Activated CD4-positive, alpha-beta T cell treated with anti-CD3 and anti-CD28 coated beads, Interleukin-2, amount 50 U/mL, for 1 hour (primary cell): ENCODE data around the gene PTMA.

Experiments
- DNase-seq: peaks from one replicate; pipeline ENCODE4 v3.0.0-alpha.2; 2020

PTMA gene

DNA sequence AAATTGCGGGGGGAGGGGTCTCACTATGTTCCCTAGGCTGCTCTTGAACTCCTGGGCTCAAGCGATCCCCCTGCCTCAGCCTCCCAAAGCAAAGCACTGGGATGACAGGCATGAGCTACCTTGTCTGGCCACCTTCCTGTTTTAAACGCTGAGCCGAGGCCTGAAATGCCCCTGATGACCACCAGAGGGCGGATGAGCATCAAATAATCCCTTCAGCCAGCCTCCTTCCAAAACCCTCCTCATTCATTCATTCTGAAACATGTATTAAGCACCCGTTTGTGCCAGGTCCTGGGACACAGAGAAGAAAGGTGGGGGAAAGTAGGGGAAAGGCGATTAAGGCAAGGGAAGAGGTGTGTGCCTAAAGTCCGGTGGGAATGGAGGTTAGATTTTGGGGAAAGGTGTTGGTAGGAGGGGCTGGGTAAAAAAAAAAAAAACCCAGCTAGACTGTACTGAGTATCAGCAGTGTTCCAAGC lies 30.7 kb upstream of the PTMA start:
- DNase-seq, result peak; percentile 82

DNA sequence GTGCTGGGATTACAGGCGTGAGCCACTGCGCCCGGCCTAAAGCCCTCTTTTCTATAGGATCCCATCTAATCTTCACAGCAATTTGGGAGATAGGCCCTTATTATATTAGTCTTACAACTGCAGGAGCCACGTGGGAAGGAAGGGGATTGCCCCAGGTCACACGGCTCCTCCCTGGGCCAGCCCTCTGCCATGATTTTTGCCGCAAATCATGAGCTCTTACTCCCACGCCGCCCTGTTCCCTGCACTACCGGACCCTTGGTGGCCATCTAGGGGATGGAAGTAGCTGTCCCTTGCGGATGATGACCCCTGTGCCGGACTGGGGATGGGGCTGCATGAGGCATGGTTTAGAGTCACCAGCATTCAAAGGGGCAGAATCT lies 28.4 kb upstream of the PTMA start:
- no peak for DNase-seq

DNA sequence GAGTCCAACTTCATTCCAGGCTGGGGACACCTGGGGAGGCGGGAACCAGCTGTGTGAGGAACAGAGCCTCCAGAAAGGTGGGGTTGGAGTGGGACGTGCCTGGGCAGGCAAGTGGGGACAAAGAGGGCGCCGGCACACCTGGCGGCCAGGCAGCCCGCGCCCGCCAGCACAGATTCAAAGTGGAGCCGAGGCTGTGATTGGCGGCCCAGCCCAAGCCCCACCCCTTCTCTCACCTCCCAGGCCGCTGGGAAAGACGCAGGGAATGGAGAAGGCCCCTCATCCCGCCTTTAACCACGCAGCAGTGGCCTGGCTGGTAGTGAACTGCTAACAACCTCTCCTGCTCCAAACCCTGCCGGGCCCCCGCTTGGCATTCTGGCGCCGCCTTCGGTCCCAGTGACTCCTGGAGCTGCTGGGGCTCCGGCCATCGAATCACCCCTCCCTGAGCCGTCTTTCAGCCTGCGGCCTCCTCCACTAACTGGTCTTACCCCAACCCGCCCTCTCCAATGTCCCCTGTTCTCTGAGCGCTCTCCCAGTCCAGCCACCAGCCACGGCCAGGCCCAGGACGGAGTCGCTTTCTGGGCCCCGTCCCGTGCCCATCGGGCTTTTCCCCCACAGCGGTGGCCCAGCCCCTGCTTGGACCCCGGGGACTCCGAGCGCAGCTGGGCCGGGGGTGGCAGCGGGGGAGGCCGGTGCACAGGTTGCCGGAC lies 27.9 kb upstream of the PTMA start:
- no peak for DNase-seq

DNA sequence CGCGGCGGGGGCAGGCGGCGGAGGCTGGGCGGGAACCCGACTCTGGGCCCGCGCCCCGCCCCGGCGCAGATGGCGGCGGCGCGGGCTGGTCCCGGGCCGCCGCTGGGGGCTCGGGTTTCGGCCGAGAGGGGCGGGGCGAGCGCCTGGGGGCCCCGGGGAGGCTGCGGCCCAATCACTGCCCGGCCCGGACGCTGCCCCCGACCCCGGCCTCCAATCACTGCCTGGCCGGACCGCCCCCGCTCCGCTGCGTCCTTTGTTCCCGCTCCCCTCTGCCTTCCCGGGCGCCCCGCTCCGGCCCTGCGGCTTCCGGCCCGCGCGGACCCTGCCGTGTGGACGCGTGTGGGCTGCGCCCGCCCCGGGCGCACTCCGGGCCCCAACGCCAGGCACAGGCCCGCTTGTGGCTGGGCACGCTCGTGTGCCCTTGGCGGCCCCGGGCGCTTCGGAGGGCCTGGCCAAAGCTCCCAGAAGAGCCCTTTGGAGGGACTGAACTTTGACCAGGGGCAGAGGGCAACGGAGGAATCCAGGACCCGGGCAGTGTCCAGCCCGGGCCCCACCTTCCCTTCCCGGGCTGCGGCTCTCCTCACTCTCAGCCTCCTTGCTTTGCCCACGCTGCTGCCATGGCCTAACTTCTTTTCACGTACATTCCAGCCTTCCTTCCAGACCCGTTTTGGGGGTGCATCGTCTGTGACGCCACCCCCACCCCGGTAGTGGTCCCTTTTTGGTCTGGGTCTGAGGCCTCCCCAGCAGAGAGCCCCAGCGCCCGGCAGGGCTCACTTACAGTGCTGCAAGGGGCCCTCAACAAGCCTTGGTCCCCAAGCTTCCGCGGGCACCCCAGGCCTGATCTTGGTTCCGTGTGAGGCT lies 27.1 kb upstream of the PTMA start:
- no peak for DNase-seq

DNA sequence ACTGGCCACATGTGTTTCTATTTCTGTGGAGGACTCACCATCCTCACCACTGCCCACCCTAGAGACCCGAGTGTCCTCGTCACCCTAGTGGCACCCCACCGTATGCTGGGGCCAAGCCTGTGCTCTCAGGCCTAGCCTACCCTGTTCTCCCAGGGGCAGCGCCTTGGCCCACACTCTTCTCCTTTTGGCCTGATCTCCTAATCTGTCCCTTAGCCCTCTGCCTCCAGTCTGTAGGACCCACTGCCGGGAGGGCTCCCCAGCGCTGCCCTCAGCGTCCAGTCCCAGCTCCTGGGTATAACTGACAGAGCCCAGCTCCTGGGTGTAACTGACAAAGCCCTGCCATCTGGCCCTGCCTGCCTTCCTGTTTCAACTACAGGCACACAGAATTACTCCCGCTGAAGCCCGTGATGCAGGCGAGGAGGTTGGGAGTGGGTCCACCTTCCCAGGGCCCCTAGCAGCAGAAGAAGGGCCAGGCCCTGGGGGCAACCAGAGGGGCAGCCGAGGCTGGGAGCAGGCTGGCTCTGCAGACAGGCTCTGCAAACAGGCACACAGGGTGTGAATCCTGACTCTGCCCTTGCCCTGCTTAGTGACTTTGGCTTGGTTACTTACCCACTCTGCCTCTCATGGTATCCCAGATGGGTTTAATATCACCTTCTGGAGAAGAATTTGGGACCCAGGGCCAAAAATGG lies 25.6 kb upstream of the PTMA start:
- DNase-seq, result no peak

DNA sequence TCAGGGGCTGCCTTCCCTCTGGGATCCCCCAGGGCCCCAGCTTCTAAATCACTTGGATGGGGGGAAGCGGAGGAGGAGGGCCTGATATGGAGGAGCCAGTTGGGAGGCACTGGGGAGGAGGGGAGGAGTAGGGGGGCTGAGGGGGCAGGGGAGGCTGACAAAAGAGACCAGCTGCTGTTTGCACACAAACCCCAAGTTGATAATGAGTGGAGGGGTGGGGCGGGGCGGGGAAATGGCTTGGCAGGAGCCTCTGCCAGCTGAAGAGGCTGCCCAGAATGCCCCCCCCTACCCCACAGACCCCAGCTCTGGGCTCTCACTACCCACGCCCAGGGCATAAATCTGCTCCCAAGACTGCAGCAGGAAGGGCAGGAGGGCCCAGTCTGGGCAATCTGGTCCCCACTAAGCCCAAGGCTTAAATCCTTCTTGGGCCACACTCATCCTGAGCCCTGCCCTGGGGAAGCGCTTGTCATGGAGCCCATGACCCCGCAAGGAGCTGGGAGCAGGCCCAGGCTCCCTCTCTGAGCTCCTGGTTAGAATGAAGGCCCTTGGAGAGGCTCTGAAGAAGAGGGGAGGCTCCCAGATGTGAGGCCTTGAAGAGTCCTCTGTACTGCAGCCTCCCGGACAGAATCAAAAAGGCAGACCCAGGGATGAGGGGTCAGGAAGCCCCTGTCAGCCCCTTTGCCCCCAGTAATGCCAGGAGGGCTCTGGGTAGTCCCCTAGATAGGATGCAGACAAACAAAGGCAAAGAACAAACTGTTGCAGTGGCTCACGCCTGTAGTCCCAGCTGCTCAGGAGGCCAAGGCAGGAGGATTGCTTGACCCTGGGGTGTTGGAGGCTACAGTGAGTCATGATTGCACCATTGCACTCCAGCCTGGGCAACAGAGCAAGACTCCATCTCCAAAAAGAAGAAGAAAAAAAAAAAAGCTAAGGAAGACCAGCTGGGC lies 24.8 kb upstream of the PTMA start:
- no peak for DNase-seq

DNA sequence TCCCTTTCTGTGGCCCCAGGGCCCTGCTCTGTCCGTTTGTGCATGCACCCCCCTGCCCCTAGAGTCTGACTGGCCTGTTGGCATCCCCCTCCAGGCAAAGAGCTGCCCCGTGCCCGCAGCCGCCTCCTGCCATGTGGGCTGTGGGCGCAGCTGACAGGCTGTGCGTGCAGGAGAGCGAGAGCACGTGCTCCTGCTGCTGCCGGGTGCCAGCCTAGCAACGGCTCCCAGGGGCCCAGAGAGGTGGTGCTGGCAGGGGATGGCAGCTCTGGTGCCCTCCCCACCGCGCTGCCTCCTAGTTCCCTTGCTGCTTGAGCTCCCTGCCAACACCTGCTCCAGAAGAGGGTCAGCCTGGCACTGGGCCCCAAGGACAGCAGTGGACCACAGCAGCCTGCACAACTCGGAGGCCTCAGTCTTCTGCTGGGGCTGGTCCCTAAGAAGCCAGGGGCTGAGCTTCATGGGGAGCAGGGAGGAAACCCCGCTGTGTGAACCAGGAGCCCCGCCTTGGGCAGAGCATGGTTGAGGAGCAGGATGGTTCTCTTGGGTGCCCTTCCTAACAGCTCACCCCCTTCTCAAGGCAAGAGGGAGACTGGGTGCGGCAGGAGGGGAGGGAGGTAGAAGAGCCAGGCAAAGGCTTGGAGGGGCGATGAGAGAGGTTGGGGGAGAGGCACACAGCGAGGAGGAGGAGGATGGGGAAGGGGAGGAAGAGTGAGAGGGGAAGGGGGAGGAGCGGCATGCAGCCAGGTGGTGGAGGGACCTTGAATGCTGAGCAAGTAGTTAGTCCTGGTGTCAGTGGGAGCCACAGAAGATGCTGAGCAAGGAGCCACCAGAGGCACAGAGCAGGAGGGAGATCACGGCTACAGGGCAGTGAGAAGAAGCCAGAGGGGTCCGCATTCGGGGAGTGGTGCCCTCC lies 23.8 kb upstream of the PTMA start:
- no peak for DNase-seq

DNA sequence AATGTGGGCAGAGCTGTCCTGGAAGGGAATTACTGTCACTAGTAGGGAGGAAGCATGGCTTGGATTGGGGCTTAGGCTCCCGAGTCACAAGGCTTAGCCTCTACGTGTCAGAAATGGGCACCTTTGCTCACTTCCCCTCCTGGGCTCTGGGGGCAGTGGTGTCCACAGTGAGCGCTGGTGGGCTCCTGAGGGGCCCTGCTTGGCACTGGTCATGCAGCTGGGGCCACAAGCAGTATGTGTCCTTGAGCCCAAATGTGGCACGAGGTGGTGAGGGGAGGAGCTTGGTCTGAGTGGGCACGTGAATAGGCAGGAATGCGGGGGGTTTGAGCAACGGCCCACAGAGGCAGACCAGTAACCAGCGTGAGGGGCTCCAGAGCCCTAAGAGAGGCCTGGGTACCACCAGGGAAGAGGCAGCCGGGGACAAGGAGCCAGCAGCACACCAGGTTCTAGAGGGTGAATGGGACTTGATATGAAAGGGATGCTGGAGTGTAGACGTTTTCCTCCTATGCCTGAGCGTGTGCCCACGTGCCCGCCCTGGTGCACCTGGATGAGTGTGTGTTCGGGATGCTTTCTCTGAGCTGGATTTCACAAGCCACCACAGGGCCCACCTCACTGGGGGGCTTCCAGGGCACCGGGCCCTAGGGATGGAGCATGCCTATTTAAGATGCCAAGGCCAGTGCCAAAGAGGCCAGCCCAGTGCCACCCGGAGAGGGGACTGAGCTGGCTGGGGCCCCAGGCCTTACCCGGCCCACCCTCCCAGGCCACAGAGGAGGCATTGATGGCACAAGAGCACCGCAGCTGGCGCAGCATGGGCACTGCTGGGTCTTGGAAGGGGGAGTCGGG lies 22.8 kb upstream of the PTMA start:
- DNase-seq, result no peak

DNA sequence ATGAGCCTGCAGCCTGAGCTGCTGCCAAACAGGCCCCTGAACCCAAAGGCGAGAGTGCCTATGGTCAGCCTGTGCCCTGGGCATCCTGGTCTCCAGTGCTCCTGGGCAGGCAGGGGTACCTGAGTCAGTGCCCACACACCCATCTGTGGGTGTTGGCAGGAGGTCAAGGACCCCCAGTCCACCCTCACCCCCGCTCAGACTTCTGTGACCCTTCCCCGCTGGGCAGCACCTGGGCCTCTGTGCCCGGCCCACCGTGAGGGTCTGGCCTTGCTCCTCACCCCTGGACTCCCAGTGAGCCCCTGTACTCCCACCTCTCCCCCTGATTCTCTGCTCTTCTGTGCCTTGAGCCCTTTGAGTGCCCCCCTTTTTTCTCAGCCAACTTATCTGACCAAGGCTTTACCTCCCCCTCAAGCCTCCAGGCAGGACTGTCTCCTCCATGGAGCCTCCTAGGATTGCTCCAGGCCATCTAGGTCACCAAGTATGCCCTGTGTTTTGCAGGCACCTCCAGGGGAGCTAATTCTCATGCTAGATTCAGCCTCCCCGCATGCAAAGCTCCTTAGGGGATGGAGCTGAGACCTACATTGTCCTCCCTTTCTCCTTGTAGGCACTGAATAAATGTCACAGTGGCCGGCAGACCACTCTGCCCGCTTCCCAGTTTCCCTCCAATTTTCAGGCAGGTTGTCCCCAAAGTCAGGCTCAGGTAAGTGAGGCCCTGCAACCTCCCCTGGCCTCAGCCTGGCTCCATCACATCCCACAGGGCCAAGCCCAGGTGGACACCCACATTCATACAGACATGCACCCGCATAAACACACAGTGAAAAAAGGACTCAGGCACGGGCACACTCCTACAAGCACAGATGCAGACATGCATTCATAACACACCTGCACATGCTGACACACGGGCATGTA lies 21.9 kb upstream of the PTMA start:
- DNase-seq, result no peak

DNA sequence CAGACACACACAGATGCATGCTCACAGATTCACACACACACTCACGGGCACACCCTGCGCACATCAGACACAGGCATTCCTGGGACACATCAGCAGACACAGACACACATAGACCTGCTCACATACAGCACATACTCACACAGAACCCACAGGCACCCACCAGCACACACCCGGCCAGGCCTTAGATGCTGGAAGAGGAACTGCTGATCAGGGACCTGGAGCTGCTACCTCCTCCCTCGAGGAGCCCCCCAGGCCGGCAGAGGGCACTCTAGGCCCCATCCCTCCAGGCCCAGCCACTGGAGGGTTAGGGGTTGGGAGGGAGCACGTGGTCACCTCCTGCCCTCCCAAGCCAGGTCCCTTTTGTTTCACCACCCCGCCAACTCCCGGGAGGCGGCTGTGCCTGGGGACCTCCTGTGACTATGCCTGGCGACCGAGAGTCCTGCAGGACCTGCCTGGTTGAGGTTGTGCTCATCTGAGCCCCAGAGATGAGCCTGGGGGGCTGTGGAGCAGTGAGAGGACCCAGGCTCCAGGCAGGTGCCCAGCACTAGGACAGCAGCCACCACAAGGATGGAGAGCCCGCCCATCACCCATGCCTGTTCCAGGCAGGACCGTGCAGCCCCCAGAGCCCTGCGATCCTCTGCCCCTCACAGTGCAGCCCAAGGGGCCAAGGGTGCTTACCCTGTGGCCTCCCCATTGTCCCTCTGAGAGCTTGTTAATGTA lies 21.0 kb upstream of the PTMA start:
- peak; percentile 63 for DNase-seq

DNA sequence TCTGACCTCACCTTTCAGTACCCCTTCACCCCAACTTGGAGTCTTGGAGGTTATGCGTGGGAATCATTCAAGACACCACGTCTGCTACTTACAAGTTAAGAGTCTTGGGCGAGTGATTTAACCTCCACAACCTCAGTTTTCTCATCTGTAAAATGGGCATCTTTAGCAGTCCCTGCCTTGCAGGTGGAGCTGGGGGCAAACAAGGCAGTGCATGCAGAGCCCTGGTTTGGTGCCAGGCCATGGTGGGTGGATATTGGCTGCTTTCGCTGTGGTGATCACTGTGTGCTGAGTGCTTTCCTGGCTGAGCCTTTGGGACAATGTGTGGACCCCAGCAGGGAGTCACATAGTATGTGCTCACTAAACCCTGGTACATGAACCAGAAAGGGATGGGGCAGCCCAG lies 20.4 kb upstream of the PTMA start:
- no peak for DNase-seq

DNA sequence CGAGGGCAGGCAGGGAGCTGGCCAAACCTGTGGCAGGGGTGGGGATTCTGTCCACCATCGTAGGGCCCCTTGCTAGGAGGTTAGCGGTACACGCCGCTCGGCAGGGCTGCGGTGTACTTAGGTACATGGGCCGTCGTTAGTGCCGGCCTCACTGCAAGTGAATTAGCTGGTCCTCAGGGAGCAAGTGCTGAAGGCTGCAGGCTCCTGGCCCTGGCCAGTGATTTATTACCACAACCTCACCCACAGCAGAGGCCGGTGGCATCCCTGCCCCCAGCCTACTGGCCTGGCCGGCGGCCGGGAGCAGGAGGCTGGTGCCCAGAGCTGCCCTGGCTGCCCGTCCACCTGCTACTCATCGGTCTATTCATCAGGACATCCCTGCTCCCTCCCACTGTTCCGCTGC lies 19.6 kb upstream of the PTMA start:
- DNase-seq, result no peak

DNA sequence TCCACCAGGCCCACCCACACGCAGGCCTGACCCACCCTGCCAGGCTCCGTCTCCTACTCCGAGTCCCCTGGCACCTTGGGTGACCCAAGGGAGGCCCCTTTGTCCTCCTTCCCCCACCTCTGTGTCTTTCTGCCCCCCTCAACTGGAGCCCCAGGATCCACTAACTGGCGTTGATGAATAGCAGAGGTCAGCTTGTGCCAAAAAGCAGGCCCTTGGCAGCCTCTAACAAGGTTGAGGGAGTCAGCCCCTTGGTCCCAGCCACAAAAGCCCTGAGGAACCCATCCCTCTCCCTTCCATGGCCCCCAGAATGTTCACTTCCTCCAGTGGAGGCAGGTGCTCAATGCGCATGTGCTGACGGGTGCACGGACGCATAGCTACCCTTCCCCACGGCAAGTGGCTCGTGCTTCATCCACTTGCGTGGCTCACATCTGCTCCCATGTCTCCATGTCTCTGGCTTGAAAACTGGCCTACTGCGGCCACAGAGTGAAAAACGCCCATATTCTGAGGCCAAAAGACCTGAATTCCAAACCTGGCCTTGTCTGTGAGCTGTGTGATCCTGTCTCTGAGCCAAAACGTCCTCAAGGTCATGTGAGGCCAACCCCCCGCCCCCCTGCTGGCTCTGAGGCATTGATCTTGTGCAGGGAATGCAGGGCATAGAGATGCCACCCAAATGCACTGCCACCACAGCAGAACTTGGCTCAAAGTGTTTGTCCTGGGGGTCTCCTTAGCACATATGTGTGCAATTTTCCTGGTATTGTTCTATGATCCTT lies 19.0 kb upstream of the PTMA start:
- no peak for DNase-seq

DNA sequence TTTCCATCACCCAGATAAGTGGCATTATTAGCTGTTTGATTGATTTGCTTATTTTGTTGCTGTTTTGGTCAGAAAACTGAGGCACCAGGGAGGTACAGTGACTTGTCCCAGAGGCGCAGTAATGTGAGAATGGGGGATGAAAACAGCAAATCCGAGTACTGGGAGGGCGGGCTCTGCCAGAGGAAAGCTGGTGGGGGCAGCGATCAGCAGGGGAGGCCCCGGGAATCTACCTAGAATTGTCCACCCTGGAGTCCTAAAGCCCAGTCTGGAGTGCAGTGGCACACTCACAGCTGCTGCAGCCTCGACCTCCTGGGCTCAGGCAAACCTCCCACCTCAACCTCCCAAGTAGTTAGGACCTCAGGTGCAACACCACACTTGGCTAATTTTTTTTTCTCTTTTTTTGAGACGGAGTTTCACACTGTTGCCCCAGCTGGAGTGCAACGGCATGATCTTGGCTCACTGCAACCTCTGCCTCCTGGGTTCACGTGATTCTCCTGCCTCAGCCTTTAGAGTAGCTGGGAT lies 17.0 kb upstream of the PTMA start:
- DNase-seq, result no peak

DNA sequence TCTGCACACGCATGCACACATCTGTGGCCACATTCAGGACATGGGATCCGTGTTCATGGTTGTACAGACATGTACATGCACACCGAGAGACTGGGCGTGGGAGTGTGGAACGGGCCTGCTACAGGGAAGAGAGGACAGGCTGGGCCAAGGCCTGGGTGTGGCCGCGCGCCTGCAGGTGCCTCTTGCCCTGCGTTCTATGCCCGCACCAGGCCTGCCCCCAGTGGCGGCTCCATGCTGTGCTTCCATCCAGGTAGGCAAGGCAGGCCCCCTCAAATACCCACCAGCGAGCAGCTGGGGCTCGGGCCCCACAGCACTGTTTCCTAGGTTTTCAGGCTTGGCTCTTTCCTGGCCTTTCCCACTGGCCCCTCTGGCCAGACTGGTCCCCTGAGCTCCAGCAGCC lies 15.5 kb upstream of the PTMA start:
- no peak for DNase-seq

DNA sequence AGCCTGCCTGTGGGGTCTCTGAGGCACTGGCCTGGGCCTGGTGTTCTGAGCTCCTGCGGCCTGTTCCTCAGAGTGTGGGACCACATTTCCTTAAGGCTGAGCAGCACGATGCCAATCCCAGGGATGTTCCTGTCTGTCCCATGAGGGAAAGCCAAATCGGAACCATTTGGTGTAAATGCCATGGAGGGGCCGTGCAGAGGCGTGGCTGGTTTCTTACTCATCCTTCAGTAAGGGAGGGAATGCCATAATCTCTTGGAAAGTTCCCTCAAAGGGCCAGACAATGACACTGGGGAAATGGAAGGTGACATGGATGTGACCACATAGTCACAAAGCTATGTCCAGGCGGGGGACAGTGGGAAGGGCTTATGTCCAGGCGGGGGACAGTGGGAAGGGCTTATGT lies 14.4 kb upstream of the PTMA start:
- DNase-seq, result no peak

DNA sequence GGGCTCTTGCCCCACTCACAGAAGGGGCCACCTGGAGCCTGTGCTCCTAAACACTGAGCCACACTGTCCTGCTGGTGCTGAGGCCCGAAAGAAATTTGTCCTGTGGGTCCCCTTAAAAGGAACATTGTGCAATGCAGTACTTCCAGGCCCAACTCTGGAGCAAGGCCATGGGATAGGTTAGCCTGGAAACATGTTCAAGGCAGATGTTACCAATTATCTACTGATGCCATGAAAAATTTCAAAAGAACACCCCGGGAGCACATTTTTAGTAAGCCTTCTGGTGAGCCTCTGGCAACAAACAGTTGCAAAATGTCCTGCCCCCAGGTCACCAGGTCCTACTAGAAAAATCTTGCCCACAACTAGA lies 12.3 kb upstream of the PTMA start:
- DNase-seq, result no peak

DNA sequence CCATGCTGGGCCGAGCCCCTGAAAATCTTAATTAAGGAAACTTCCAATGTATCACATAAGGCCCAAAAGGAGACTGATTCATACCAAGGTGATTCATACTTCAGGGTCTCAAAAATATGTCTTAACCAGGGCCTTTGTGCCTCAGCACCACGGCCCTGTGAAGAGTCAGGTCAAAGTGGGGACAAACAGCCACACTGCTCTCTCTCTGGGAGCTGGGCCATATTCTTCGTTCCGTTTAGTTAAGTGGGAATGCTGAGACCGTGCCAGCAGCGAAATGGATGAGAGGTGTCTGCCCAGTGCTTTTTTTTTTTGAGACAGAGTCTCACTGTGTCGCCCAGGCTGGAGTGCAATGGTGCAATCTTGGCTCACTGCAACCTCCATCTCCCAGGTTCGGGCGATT lies 9.3 kb upstream of the PTMA start:
- DNase-seq, result no peak
